ENCODE measurements around the gene BCL7A.

BCL7A gene

DNA sequence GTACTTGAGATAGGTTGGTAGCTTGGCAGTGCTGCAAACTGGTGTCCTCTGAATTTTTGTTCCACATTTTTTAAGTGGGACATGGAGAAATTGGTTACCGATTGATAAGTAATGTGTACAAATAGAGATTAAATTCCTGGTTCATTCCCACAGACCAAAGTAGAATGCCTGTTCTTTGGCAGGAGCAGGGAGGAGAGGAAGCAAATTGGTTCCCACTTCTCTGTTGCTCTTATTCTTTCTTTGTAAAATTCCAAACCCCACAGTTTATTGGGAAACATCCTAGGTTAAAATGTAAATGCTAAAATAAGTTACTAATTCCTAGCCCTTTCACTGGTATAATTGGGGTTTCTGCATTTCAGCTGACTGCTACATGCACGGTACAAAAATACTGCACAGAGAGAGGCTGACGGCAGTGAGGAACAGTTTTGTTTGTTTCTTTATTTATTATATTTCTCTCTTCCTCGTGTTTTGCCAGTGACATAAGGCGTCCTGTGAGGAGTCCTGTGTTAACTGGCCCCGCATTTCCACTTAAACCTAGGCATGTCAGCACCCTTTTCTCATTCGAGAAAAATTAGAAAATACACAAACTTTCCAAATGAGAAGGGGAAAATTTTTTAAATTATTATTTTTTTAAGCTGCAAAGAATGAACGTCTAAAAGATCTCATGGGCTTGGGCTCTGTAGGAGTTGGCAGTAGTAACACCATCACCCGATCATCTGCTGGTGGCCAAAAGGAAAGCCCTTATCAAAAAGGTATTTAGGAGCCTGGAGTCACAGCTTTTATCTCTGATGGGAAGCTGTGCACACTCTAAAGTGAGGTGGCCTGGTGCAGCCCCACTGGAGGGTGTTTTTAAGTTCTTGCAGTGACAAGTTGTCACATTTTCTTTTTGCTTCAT lies 25.4 kb upstream of the BCL7A start:
- Histone ChIP-seq H3K9ac (ENCODE audit: low read depth, low read length, poor library complexity, severe bottlenecking) (no peak overlapping the region), H3K36me3 (ENCODE audit: insufficient read depth, low read length) (no peaks in the 10 kb centered on the region), H4K20me1 (ENCODE audit: insufficient read depth, low read length, poor library complexity, severe bottlenecking) (no peaks in the 10 kb centered on the region), H3K4me1 (ENCODE audit: insufficient read depth, low read length, poor library complexity, severe bottlenecking) (peaks cover 3% of the 10 kb centered on the region), H3K27me3 (ENCODE audit: insufficient read depth, low read length, poor library complexity, severe bottlenecking) (no peaks in the 10 kb centered on the region), H2AFZ (ENCODE audit: low read length) (no peak overlapping the region), H3K4me2 (ENCODE audit: low read depth, low read length, poor library complexity, severe bottlenecking) (no peak overlapping the region), H3K9me3 (ENCODE audit: insufficient read depth, low read depth, low read length) (no peaks in the 10 kb centered on the region), H3K4me3 (ENCODE audit: low read length, poor library complexity, severe bottlenecking) (no peak overlapping the region), H3K79me2 (ENCODE audit: insufficient read depth, low read length) (no peaks in the 10 kb centered on the region), H3K9me2 (replicated peaks; ENCODE audit: low read depth, low read length) (no peaks in the 10 kb centered on the region), H3F3A (ENCODE audit: low read depth) (no peaks in the 10 kb centered on the region)
- no peak for TF ChIP-seq EZH2phosphoT487 (IDR thresholded peaks at IDR 0.05; ENCODE audit: borderline replicate concordance)

DNA sequence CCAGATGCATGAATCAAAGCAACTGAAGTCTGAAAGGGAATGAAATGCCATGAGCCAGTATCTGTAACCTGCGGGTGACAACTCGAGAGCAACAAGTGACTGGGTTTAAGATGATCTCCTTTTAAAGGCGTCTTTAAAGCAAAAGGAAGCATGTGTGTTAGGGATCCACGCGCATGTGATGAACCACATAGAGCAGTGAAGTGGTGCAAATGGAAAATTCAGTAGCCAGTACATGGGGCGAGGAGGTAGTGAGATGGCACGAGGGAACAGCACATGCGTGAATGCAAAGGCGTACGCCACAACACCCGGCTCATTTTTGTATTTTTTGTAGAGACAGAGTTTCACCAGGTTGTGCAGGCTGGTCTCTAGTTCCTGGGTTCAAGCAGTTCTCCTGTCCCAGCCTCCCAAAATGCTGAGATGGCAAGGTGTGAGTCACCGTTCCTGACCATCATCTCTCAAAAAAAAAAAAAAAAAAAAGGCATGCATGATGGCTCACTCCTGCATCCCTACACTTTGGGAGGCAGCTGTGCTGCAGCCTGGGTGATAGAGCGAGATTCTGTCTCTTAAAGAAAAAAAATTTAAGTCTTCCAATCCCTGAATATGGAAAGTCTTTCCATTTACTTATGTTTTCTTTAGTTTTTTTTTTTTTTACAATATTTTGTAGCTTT lies 24.6 kb upstream of the BCL7A start:
- H3K4me2 ChIP-seq (ENCODE audit: low read depth, low read length, poor library complexity, severe bottlenecking), result no peak overlapping the region
- H3K27me3 ChIP-seq (ENCODE audit: insufficient read depth, low read length, poor library complexity, severe bottlenecking), result no peaks in the 10 kb centered on the region
- no peak overlapping the region for H2AFZ ChIP-seq (ENCODE audit: low read length)
- no peak overlapping the region for H3K9ac ChIP-seq (ENCODE audit: low read depth, low read length, poor library complexity, severe bottlenecking)
- no peaks in the 10 kb centered on the region for H3F3A ChIP-seq (ENCODE audit: low read depth)
- TF ChIP-seq, protein P1, sequence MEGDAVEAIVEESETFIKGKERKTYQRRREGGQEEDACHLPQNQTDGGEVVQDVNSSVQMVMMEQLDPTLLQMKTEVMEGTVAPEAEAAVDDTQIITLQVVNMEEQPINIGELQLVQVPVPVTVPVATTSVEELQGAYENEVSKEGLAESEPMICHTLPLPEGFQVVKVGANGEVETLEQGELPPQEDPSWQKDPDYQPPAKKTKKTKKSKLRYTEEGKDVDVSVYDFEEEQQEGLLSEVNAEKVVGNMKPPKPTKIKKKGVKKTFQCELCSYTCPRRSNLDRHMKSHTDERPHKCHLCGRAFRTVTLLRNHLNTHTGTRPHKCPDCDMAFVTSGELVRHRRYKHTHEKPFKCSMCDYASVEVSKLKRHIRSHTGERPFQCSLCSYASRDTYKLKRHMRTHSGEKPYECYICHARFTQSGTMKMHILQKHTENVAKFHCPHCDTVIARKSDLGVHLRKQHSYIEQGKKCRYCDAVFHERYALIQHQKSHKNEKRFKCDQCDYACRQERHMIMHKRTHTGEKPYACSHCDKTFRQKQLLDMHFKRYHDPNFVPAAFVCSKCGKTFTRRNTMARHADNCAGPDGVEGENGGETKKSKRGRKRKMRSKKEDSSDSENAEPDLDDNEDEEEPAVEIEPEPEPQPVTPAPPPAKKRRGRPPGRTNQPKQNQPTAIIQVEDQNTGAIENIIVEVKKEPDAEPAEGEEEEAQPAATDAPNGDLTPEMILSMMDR (conservative IDR thresholded peaks at IDR 0.05; ENCODE audit: low read length), result no peak
- no peak for TF ChIP-seq EZH2phosphoT487 (IDR thresholded peaks at IDR 0.05; ENCODE audit: borderline replicate concordance)
- H4K20me1 ChIP-seq (ENCODE audit: insufficient read depth, low read length, poor library complexity, severe bottlenecking), result no peaks in the 10 kb centered on the region
- no peaks in the 10 kb centered on the region for H3K79me2 ChIP-seq (ENCODE audit: insufficient read depth, low read length)
- no peak overlapping the region for H3K4me3 ChIP-seq (ENCODE audit: low read length, poor library complexity, severe bottlenecking)
- H3K9me2 ChIP-seq (replicated peaks; ENCODE audit: low read depth, low read length), result no peaks in the 10 kb centered on the region
- H3K36me3 ChIP-seq (ENCODE audit: insufficient read depth, low read length), result no peaks in the 10 kb centered on the region
- peaks cover 3% of the 10 kb centered on the region for H3K4me1 ChIP-seq (ENCODE audit: insufficient read depth, low read length, poor library complexity, severe bottlenecking)
- H3K9me3 ChIP-seq (ENCODE audit: insufficient read depth, low read depth, low read length), result no peaks in the 10 kb centered on the region

DNA sequence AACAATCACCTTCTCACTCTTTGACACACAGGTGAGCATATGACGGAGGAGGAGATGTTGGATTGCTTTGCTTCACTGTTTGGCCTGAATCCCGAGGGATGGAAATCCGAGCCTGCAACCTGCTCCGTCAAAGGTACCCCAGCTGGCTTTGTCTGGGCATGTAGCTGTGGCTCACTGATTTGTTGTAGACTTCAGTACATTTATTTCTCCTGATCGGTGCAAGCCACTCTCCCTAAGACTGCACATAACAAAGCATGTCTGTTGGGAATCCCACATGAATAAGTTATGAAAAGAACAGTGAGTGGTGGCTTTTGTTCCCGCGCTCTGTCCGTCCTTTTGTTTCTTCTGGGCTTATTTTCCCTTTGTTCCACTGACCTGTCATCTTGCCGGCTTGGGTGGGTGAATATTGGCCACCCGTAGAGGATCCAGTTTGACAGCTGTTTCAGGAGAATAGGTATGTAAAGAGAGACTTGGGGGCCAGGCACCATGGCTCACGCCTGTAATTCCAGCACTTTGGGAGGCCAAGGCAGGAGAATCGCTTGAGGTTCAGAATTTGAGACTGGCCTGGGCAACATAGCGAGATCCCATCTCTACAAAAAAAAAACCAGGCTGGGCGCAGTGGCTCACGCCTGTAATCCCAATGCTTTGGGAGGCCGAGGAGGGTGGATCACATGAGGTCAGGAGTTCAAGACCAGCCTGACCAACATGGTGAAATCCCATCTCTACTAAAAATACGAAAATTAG lies 20.0 kb upstream of the BCL7A start:
- no peak overlapping the region for H3K4me3 ChIP-seq (ENCODE audit: low read length, poor library complexity, severe bottlenecking)
- no peaks in the 10 kb centered on the region for H3K27me3 ChIP-seq (ENCODE audit: insufficient read depth, low read length, poor library complexity, severe bottlenecking)
- peaks cover 3% of the 10 kb centered on the region; the same call in 1 of the 2 replicates for H3F3A ChIP-seq (ENCODE audit: low read depth)
- TF ChIP-seq, protein P1 (conservative IDR thresholded peaks at IDR 0.05; ENCODE audit: low read length), result no peak
- no peak for TF ChIP-seq EZH2phosphoT487 (IDR thresholded peaks at IDR 0.05; ENCODE audit: borderline replicate concordance)
- H3K4me2 ChIP-seq (ENCODE audit: low read depth, low read length, poor library complexity, severe bottlenecking), result no peak overlapping the region
- no peak overlapping the region for H3K9ac ChIP-seq (ENCODE audit: low read depth, low read length, poor library complexity, severe bottlenecking)
- H3K79me2 ChIP-seq (ENCODE audit: insufficient read depth, low read length), result no peaks in the 10 kb centered on the region
- peaks cover 42% of the 10 kb centered on the region for H3K4me1 ChIP-seq (ENCODE audit: insufficient read depth, low read length, poor library complexity, severe bottlenecking)
- H2AFZ ChIP-seq (ENCODE audit: low read length), result no peak overlapping the region
- H3K9me3 ChIP-seq (ENCODE audit: insufficient read depth, low read depth, low read length), result no peaks in the 10 kb centered on the region
- H3K9me2 ChIP-seq (replicated peaks; ENCODE audit: low read depth, low read length), result no peaks in the 10 kb centered on the region
- H3K36me3 ChIP-seq (ENCODE audit: insufficient read depth, low read length), result no peaks in the 10 kb centered on the region
- H4K20me1 ChIP-seq (ENCODE audit: insufficient read depth, low read length, poor library complexity, severe bottlenecking), result no peaks in the 10 kb centered on the region
